ENCODE data around the gene PC. TPM values are rescaled to one million over a fixed set of nuclear protein-coding genes. Genes with fewer than 3 reads are reported as not detected.

Gene PC
- total RNA-seq, 1 experiment from 2014 or later = 22.5 TPM

DNA sequence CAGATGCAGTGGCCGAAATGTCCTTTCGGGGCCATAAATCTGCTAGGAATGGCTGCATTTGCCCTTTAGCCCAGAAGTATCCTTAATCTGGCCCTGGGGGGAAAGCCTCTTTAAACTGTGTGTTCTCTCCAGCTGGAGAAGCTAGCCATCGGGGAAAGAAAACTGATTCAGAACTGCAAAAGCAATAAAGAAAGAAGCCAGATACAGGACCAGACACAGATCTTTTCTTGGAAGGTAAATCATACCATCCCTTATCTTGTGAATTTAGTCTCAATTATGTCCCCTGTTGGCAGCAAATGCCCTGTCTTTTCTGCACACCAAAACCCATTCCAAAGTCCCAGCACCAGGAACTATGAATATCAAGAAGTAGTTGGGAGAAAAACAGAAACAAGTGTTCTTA is 25.6 kb downstream of the PC start:
- H3K27me3 ChIP-seq (replicated peaks; ENCODE audit: control insufficient read depth, insufficient read depth, low read length) = no peaks in the 10 kb centered on the region
- peaks cover 25% of the 10 kb centered on the region for H3K4me1 Mint-ChIP-seq (ENCODE audit: low read depth, unreplicated experiment)
- H3K27ac Mint-ChIP-seq (ENCODE audit: unreplicated experiment) = no peak overlapping the region
- no peaks in the 10 kb centered on the region for H3K36me3 ChIP-seq (ENCODE audit: control insufficient read depth, insufficient read depth, low read length)
- no peak for DNase-seq
- intact Hi-C loops (cut with micrococcal nuclease; ENCODE audit: unreplicated experiment) = no loop called here
- ChIA-PET POLR2A (no interaction called here), CTCF (interaction anchor here (0.6 to 1.0 kb wide), 3 partner anchors 74 to 930 kb away, joined by 3 to 12 read pairs (median 4); partner anchors contain the start of genes BANF1 and EIF1AD)
- no peak overlapping the region for H3K4me3 ChIP-seq (ENCODE audit: low read depth, low read length)
- no peak for TF ChIP-seq CTCF (IDR thresholded peaks at IDR 0.05; ENCODE audit: insufficient read depth in 1 of 2, low read depth in 1 of 2, low read length in 1 of 2, severe bottlenecking in 1 of 2, unreplicated experiment in 1 of 2)
- H3K27me3 Mint-ChIP-seq (ENCODE audit: insufficient read depth, unreplicated experiment) = no peaks in the 10 kb centered on the region
- no peaks in the 10 kb centered on the region for H3K36me3 Mint-ChIP-seq (ENCODE audit: insufficient read depth, unreplicated experiment)
- H3K4me1 ChIP-seq = peaks cover 21% of the 10 kb centered on the region
- no peaks in the 10 kb centered on the region for H3K9me3 Mint-ChIP-seq (ENCODE audit: unreplicated experiment)
- no TSS peak for BruUV-seq (replicated peaks)
- H3K4me3 Mint-ChIP-seq (ENCODE audit: unreplicated experiment) = no peak overlapping the region
- no peaks in the 10 kb centered on the region for H3K9me3 ChIP-seq

GRCh38 chr11:66929753-66930152 is 28.4 kb downstream of the PC start:
- DNase-seq = no peak
- no peaks in the 10 kb centered on the region for H3K36me3 Mint-ChIP-seq (ENCODE audit: insufficient read depth, unreplicated experiment)
- H3K4me1 ChIP-seq = peaks cover 9% of the 10 kb centered on the region; the same call in 1 of the 2 replicates
- no peaks in the 10 kb centered on the region for H3K27me3 Mint-ChIP-seq (ENCODE audit: insufficient read depth, unreplicated experiment)
- peaks cover 26% of the 10 kb centered on the region for H3K4me1 Mint-ChIP-seq (ENCODE audit: low read depth, unreplicated experiment)
- TF ChIP-seq CTCF (IDR thresholded peaks at IDR 0.05; ENCODE audit: insufficient read depth in 1 of 2, low read depth in 1 of 2, low read length in 1 of 2, severe bottlenecking in 1 of 2, unreplicated experiment in 1 of 2) = no peak
- no peak overlapping the region for H3K4me3 Mint-ChIP-seq (ENCODE audit: unreplicated experiment)
- intact Hi-C loops (cut with micrococcal nuclease; ENCODE audit: unreplicated experiment) = no loop called here
- no TSS peak for BruUV-seq (replicated peaks)
- no peaks in the 10 kb centered on the region for H3K27me3 ChIP-seq (replicated peaks; ENCODE audit: control insufficient read depth, insufficient read depth, low read length)
- H3K36me3 ChIP-seq (ENCODE audit: control insufficient read depth, insufficient read depth, low read length) = no peaks in the 10 kb centered on the region
- H3K4me3 ChIP-seq (ENCODE audit: low read depth, low read length) = no peak overlapping the region
- no peaks in the 10 kb centered on the region for H3K9me3 ChIP-seq
- H3K27ac Mint-ChIP-seq (ENCODE audit: unreplicated experiment) = no peak overlapping the region
- ChIA-PET CTCF (interaction anchor here (0.6 kb wide), 1 partner anchor 463 kb away, joined by 3 read pairs; the partner anchor contains the start of gene PELI3), POLR2A (no interaction called here)
- peaks cover 4% of the 10 kb centered on the region for H3K9me3 Mint-ChIP-seq (ENCODE audit: unreplicated experiment)

DNA sequence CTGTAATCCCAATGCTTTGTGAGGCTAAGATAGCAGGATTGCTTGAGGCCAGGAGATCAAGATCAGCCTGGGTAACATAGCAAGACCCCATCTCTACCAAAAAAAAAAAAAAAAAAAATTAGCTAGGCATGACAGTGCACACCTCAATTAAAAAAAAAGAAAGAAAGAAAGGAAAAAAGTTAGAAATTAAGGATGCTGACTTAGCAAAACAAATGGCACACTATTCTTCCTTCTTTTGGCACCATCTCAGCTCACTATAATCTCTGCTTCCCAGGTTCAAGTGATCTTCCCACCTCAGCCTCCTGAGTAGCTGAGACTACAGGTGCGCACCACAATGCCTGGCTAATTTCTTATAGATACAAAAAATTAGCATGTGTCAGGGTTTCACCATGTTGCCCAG is 33.9 kb downstream of the PC start:
- H3K4me3 Mint-ChIP-seq (ENCODE audit: unreplicated experiment) = no peak overlapping the region
- no peak for TF ChIP-seq CTCF (IDR thresholded peaks at IDR 0.05; ENCODE audit: insufficient read depth in 1 of 2, low read depth in 1 of 2, low read length in 1 of 2, severe bottlenecking in 1 of 2, unreplicated experiment in 1 of 2)
- POLR2A ChIA-PET = interaction anchor here (0.6 kb wide), 1 partner anchor 137 kb away, joined by 4 read pairs; no protein-coding TSS in a partner anchor
- H3K4me3 ChIP-seq (ENCODE audit: low read depth, low read length) = no peak overlapping the region
- CTCF ChIA-PET = interaction anchor here (0.6 kb wide), 2 partner anchors 150 to 728 kb away, joined by 3 to 4 read pairs; no protein-coding TSS in a partner anchor
- H3K36me3 ChIP-seq (ENCODE audit: control insufficient read depth, insufficient read depth, low read length) = no peaks in the 10 kb centered on the region
- no peak for DNase-seq
- intact Hi-C loops (cut with micrococcal nuclease; ENCODE audit: unreplicated experiment) = no loop called here
- no TSS peak for BruUV-seq (replicated peaks)
- no peaks in the 10 kb centered on the region for H3K27me3 Mint-ChIP-seq (ENCODE audit: insufficient read depth, unreplicated experiment)
- H3K4me1 Mint-ChIP-seq (ENCODE audit: low read depth, unreplicated experiment) = peaks cover 7% of the 10 kb centered on the region
- peaks cover 9% of the 10 kb centered on the region for H3K9me3 Mint-ChIP-seq (ENCODE audit: unreplicated experiment)
- no peaks in the 10 kb centered on the region for H3K9me3 ChIP-seq
- no peaks in the 10 kb centered on the region for H3K36me3 Mint-ChIP-seq (ENCODE audit: insufficient read depth, unreplicated experiment)
- H3K27ac Mint-ChIP-seq (ENCODE audit: unreplicated experiment) = no peak overlapping the region
- no peaks in the 10 kb centered on the region for H3K4me1 ChIP-seq
- no peaks in the 10 kb centered on the region for H3K27me3 ChIP-seq (replicated peaks; ENCODE audit: control insufficient read depth, insufficient read depth, low read length)

All from Caco-2 (cell line).